Stimulated activated CD8-positive, alpha-beta memory T cell treated with anti-CD3 and anti-CD28 coated beads, Interleukin-15, amount 100 ng/mL, for 24 hours (primary cell): ENCODE measurements around the gene CYBRD1.
A peak's percentile ranks its signal among the peaks of the same experiment; 100 is the strongest.

Source experiments
- DNase-seq: peaks from one replicate; pipeline ENCODE4 v3.0.0-alpha.2; 2020; ENCODE audit warnings: low read depth

Gene CYBRD1

GRCh38 chr2:171554991-171555615 is 32.8 kb downstream of the CYBRD1 start:
- DNase-seq = no peak

GRCh38 chr2:171557363-171557762 is 35.1 kb downstream of the CYBRD1 start:
- DNase-seq = no peak

GRCh38 chr2:171563301-171563700 is 41.0 kb downstream of the CYBRD1 start:
- no peak for DNase-seq

GRCh38 chr2:171564463-171564862 is 42.2 kb downstream of the CYBRD1 start:
- DNase-seq = no peak

- DNase-seq = no peak
These were observed 43.8 kb downstream of the CYBRD1 start for GRCh38 chr2:171566057-171566456.

GRCh38 chr2:171566753-171567152 is 44.5 kb downstream of the CYBRD1 start:
- DNase-seq = no peak

GRCh38 chr2:171568089-171568488 is 45.8 kb downstream of the CYBRD1 start:
- DNase-seq = no peak

- no peak for DNase-seq
These were observed 49.4 kb downstream of the CYBRD1 start for GRCh38 chr2:171571721-171572120.

GRCh38 chr2:171574149-171574795 is 52.0 kb downstream of the CYBRD1 start:
- DNase-seq = peak; percentile 71

GRCh38 chr2:171575606-171576005 is 53.3 kb downstream of the CYBRD1 start:
- DNase-seq = no peak

- DNase-seq = no peak
These were observed 56.0 kb downstream of the CYBRD1 start for GRCh38 chr2:171578127-171578803.

GRCh38 chr2:171579481-171579880 is 57.2 kb downstream of the CYBRD1 start:
- DNase-seq = no peak

- DNase-seq = no peak
These were observed 61.3 kb downstream of the CYBRD1 start for GRCh38 chr2:171583566-171583965.

- no peak for DNase-seq
These were observed 61.7 kb downstream of the CYBRD1 start for GRCh38 chr2:171584001-171584400.

GRCh38 chr2:171587132-171587531 is 64.9 kb downstream of the CYBRD1 start:
- DNase-seq = no peak

- no peak for DNase-seq
These were observed 65.3 kb downstream of the CYBRD1 start for GRCh38 chr2:171587567-171587966.

GRCh38 chr2:171590116-171590515 is 67.8 kb downstream of the CYBRD1 start:
- DNase-seq = no peak

- no peak for DNase-seq
These were observed 69.8 kb downstream of the CYBRD1 start for GRCh38 chr2:171592036-171592555.

- no peak for DNase-seq
These were observed 73.2 kb downstream of the CYBRD1 start for GRCh38 chr2:171595456-171595855.

GRCh38 chr2:171595896-171596295 is 73.6 kb downstream of the CYBRD1 start:
- no peak for DNase-seq

- no peak for DNase-seq
These were observed 76.5 kb downstream of the CYBRD1 start for GRCh38 chr2:171598713-171599319.

- no peak for DNase-seq
These were observed 77.9 kb downstream of the CYBRD1 start for GRCh38 chr2:171600126-171600525.

GRCh38 chr2:171602352-171602751 is 80.1 kb downstream of the CYBRD1 start:
- no peak for DNase-seq
